Liver (tissue), 9 donors: ENCODE data around the gene CAB39. TPM values are rescaled to one million over a fixed set of nuclear protein-coding genes. Genes with fewer than 3 reads are reported as not detected.

Experiments used
- DNase-seq: peaks from one replicate; pipeline ENCODE4 v3.0.0-alpha.2; 2017; ENCODE audit warnings: low spot score
- H3K27ac ChIP-seq, 2 donors: one replicate each; pipeline ENCODE4 v1.7.0; 2013; ENCODE audit warnings: inconsistent platforms in 2 of 2, low read length in 2 of 2, control low read depth in 1 of 2, low read depth in 1 of 2, mild to moderate bottlenecking in 1 of 2
- H3K27me3 ChIP-seq, 4 donors: one replicate each; pipeline versions ENCODE4 v1.6.1 to v1.7.0; 2013; ENCODE audit warnings: low read length in 3 of 4, inconsistent platforms in 1 of 4, mild to moderate bottlenecking in 1 of 4, moderate library complexity in 1 of 4; ENCODE audit not compliant: control insufficient read depth in 4 of 4, insufficient read depth in 4 of 4
- H3K36me3 ChIP-seq, 4 donors: one replicate each; pipeline versions ENCODE4 v1.6.1 to v1.7.0; 2013; ENCODE audit warnings: low read length in 3 of 4, mild to moderate bottlenecking in 3 of 4, low read depth in 1 of 4, moderate library complexity in 1 of 4; ENCODE audit not compliant: control insufficient read depth in 4 of 4, insufficient read depth in 3 of 4
- H3K4me1 ChIP-seq, 4 donors: one replicate each; pipeline versions ENCODE4 v1.6.1 to v1.7.0; 2013; ENCODE audit warnings: low read length in 3 of 4, mild to moderate bottlenecking in 3 of 4, moderate library complexity in 1 of 4; ENCODE audit not compliant: control insufficient read depth in 4 of 4, insufficient read depth in 4 of 4
- H3K4me3 ChIP-seq, 3 donors: one replicate each; pipeline versions ENCODE4 v1.6.1 to v1.7.0; 2013; ENCODE audit warnings: low read length in 3 of 3, control low read depth in 1 of 3, low read depth in 1 of 3, mild to moderate bottlenecking in 1 of 3
- H3K9ac ChIP-seq, 2 donors: one replicate each; pipeline ENCODE4 v1.7.0; 2013; ENCODE audit warnings: low read length in 2 of 2, mild to moderate bottlenecking in 2 of 2, moderate library complexity in 2 of 2, control low read depth in 1 of 2, low read depth in 1 of 2
- H3K9me3 ChIP-seq, 4 donors: one replicate each; pipeline versions ENCODE4 v1.6.1 to v1.7.0; 2013; ENCODE audit warnings: low read length in 3 of 4; ENCODE audit not compliant: control insufficient read depth in 4 of 4
- ATF3 ChIP-seq: IDR thresholded peaks from 2 replicates; pipeline ENCODE4 v1.6.1; 2016; ENCODE audit warnings: antibody characterized with exemption
- CTCF ChIP-seq: fragments of 150-350 bp; IDR thresholded peaks from 2 replicates; pipeline ENCODE4 v1.5.1; 2017; ENCODE audit warnings: improper control_type of control experiment, low read depth, low read length; ENCODE audit not compliant: missing input control
- EGR1 ChIP-seq, 2 donors: IDR thresholded peaks; 2 replicates each; pipeline ENCODE4 v1.6.1; 2016 to 2018; ENCODE audit warnings: antibody characterized with exemption in 2 of 2, low read depth in 2 of 2
- FOXA1 ChIP-seq: IDR thresholded peaks from 2 replicates; pipeline ENCODE4 v1.6.1; 2016; ENCODE audit warnings: antibody characterized with exemption
- FOXA2 ChIP-seq: IDR thresholded peaks from 2 replicates; pipeline ENCODE4 v1.6.1; 2016; ENCODE audit warnings: antibody characterized with exemption
- HNF4A ChIP-seq, 2 donors: conservative IDR thresholded peaks; 2 replicates each; pipeline ENCODE4 v1.6.1; 2016; ENCODE audit warnings: antibody characterized with exemption in 2 of 2, mild to moderate bottlenecking in 2 of 2
- HNF4G ChIP-seq: IDR thresholded peaks from 2 replicates; pipeline ENCODE4 v1.6.1; 2016; ENCODE audit warnings: antibody characterized with exemption
- JUND ChIP-seq, 2 donors: IDR thresholded peaks; 2 replicates each; pipeline ENCODE4 v1.6.1; 2016; ENCODE audit warnings: antibody characterized with exemption in 2 of 2
- NR2F2 ChIP-seq: IDR thresholded peaks from 2 replicates; pipeline ENCODE4 v1.6.1; 2016; ENCODE audit warnings: antibody characterized with exemption
- RAD21 ChIP-seq, 2 donors: IDR thresholded peaks; 2 replicates each; pipeline ENCODE4 v1.6.1; 2016; ENCODE audit warnings: antibody characterized with exemption in 2 of 2, mild to moderate bottlenecking in 2 of 2
- REST ChIP-seq: IDR thresholded peaks from 2 replicates; pipeline ENCODE4 v1.6.1; 2016; ENCODE audit warnings: antibody characterized with exemption, mild to moderate bottlenecking
- RXRA ChIP-seq, 2 donors: IDR thresholded peaks; 2 replicates each; pipeline ENCODE4 v1.6.1; 2017 to 2018; ENCODE audit warnings: antibody characterized with exemption in 2 of 2, mild to moderate bottlenecking in 1 of 2
- SP1 ChIP-seq: IDR thresholded peaks from 2 replicates; pipeline ENCODE4 v1.6.1; 2018; ENCODE audit warnings: antibody characterized with exemption, mild to moderate bottlenecking
- TAF1 ChIP-seq: conservative IDR thresholded peaks from 2 replicates; pipeline ENCODE4 v1.6.1; 2016; ENCODE audit warnings: antibody characterized with exemption, mild to moderate bottlenecking
- YY1 ChIP-seq: IDR thresholded peaks from 2 replicates; pipeline ENCODE4 v1.6.1; 2016; ENCODE audit warnings: antibody characterized with exemption, mild to moderate bottlenecking
- ZBTB33 ChIP-seq: IDR thresholded peaks from 2 replicates; pipeline ENCODE4 v1.6.1; 2016; ENCODE audit warnings: antibody characterized with exemption
- WGBS: extraction: QIAGEN DNeasy Blood & Tissue Kit; methylation state at CpG from one replicate; pipeline ENCODE4 v1.1.7; 2013; 5-methylcytosine and 5-hydroxymethylcytosine counted together
- polyA plus RNA-seq, 2 donors: library from polyadenylated mRNA; stranded (reverse) in 1 of 2; unstranded in 1 of 2; fragments of 200-250 nt in 1 of 2; fragments of >200 nt in 1 of 2; fragmentation: Nextera tagmentation in 1 of 2; extraction: Ambion mirVana in 1 of 2; gene quantifications; one replicate each; pipeline versions ENCODE4 v1.2.1 to v1.2.3, GENCODE V29; 2013 to 2015
- total RNA-seq, 2 donors: library from RNA; depleted of rRNA; stranded (reverse); fragments of >200 nt; gene quantifications; one replicate each; pipeline ENCODE4 v1.2.3, GENCODE V29; 2014
- TF ChIP-seq, protein P1 (sequence below): IDR thresholded peaks from 2 replicates; pipeline ENCODE4 v1.6.1; 2016; ENCODE audit warnings: antibody characterized with exemption
- donor health status: healthy.
- donor health status: healthy.
- donor health status: healthy.
- donor health status: healthy.
- donor health status: healthy.

The CAB39 gene
- total and polyA plus RNA-seq, 4 donors, result 9.2 to 39.8 (median 26.5) TPM

DNA sequence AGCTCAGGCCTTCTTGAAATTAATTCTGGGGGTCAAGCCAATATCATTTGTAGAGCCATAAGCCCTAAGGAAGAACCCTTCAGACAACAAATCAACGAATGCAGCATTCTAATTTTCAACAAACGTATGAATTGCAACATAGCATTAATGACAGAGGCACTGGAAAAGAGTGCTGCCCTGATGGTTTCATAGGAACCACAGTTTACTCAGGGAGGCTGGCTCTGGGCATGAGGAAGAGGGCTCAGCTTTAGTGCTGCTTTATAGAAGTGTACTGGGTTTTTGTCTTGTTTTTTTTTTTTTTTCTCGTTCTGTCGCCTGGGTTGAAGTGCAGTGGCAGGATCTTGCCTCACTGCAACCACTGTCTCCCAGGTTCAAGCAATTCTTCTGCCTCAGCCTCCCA, 36.1 kb upstream of the CAB39 start:
- WGBS, result 81% methylated on average over 4 of the region's 4 CpGs
- Histone ChIP-seq H3K9ac (no peak overlapping the region), H3K9me3 (peaks cover 0 to 3% (median 1%) of the 10 kb centered on the region in 4 donors), H3K36me3 (peaks cover 0 to 2% (median 0%) of the 10 kb centered on the region in 4 donors), H3K4me3 (no peak overlapping the region), H3K4me1 (no peaks in the 10 kb centered on the region), H3K27me3 (no peaks in the 10 kb centered on the region), H3K27ac (no peak overlapping the region)
- no peak for TF ChIP-seq EGR1 (IDR thresholded peaks at IDR 0.05; ENCODE audit: low read depth in 2 of 2)
- TF ChIP-seq SP1, result no peak
- no peak for TF ChIP-seq HNF4A (conservative IDR thresholded peaks at IDR 0.05)
- no peak for TF ChIP-seq NR2F2
- TF ChIP-seq TAF1, result no peak
- no peak for TF ChIP-seq FOXA2
- no peak for TF ChIP-seq YY1
- TF ChIP-seq RXRA (IDR thresholded peaks at IDR 0.05), result no peak
- no peak for TF ChIP-seq RAD21 (IDR thresholded peaks at IDR 0.05)
- no peak for DNase-seq

GRCh38 chr2:230677201-230677946, 35.3 kb upstream of the CAB39 start:
- DNase-seq, result no peak
- TF ChIP-seq REST, result no peak
- no peak for TF ChIP-seq NR2F2
- TF ChIP-seq HNF4A (conservative IDR thresholded peaks at IDR 0.05), result no peak
- TF ChIP-seq HNF4G, result no peak
- TF ChIP-seq ZBTB33, result no peak
- no peak for TF ChIP-seq CTCF
- TF ChIP-seq ATF3, result no peak
- TF ChIP-seq FOXA1, result no peak
- no peak for TF ChIP-seq SP1
- TF ChIP-seq FOXA2, result no peak
- no peak for TF ChIP-seq TAF1
- TF ChIP-seq YY1, result no peak
- TF ChIP-seq, protein P1, sequence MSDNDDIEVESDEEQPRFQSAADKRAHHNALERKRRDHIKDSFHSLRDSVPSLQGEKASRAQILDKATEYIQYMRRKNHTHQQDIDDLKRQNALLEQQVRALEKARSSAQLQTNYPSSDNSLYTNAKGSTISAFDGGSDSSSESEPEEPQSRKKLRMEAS, result no peak
- no peak for TF ChIP-seq RAD21 (IDR thresholded peaks at IDR 0.05)
- TF ChIP-seq RXRA (IDR thresholded peaks at IDR 0.05), result no peak
- TF ChIP-seq JUND (IDR thresholded peaks at IDR 0.05), result no peak

More at GRCh38 chr2:230677201-230677946, 35.3 kb upstream of the CAB39 start:
- Histone ChIP-seq H3K9ac (no peak overlapping the region), H3K27me3 (no peaks in the 10 kb centered on the region), H3K36me3 (peaks cover 0 to 2% (median 0%) of the 10 kb centered on the region in 4 donors), H3K27ac (no peak overlapping the region), H3K4me3 (no peak overlapping the region), H3K9me3 (peaks cover 0 to 3% (median 1%) of the 10 kb centered on the region in 4 donors), H3K4me1 (no peaks in the 10 kb centered on the region)
- 95% methylated on average over 5 of the region's 5 CpGs for WGBS
